Fibroblast of skin of left biceps (primary cell): ENCODE results near the gene ZNF672.
"Not testable (repeated sequence)": the region's sequence is repeated elsewhere in the genome, so short reads cannot be mapped to it uniquely, and the experiment has no call there.

Experiments
- DNase-seq, 2 experiments: peaks; one replicate each; pipeline ENCODE4 v3.0.0-alpha.2; 2013; ENCODE audit warnings: low read depth in 2 of 2

ZNF672 gene

DNA sequence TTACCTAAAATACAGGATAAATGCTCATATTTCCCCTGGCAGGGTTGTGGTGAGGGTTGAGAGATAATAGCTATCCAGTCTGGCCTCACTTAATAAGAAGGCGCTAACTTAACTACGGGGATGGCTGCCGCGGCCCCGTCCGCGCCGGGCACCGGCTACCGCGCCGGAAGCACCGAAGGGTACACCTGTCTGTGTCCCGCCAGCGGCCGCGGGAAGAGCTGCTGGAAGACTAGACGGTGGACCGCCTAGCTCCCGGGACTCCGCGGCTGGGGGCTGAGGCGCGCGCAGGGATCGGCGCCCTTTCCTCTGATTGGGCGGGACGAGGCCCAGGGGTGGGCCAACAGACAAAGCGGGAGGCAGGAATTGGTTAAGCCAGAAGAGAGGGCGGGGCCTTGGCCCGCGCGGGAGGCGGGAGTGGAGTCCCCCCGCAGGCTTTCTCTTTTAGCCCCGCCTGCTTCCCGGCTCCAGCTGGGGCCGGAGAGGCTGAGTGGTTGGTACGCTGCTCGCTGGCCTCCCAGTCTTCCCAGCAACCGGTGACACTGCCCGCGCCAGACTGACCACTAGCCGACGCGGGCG, at the start of gene ZNF672:
ZNF672 (plus strand) TSS at position 444 of the 576 bp plus-strand sequence. CDS start 9,051 bp downstream, outside the sequence.
- DNase-seq: peak; percentile 88 to 90

DNA sequence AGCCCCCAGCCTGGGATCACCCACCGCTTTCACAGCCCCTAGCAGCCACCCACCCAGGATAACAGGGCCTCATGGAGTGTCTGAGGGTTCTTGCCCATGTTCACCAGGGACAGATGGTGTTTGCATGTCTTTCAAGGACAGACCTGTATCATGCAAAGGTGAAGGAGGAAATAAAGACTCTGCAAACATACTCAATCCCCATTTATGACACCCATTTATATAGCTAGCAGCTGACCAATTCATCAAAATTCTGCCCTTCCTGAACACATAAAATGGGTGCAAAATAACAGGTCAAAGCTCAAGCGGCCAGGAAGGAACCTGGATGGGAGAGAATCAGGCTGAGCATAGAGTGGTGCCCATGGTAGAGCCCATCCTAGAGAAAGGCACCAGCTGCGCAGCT, 49.7 kb upstream of the ZNF672 start:
- no peak for DNase-seq

DNA sequence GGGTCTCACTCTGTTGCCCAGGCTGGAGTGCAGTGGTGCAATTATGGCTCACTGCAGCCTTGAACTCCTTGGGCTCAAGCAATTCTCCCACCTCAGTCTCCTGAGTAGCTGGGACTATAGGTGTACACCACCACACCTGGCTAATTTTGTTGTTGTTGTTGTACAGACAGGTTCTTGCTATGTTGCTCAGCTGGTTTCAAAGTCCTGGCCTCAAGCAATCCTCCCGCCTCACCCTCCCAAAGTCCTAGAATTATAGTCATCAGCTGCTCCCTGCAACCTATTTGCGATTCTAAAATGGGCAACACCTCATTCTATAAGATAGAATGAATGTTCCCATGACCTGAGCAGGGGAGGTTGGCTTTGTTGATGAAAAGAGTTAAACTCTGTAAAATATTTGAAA, 48.7 kb upstream of the ZNF672 start:
- not testable (repeated sequence) for DNase-seq

DNA sequence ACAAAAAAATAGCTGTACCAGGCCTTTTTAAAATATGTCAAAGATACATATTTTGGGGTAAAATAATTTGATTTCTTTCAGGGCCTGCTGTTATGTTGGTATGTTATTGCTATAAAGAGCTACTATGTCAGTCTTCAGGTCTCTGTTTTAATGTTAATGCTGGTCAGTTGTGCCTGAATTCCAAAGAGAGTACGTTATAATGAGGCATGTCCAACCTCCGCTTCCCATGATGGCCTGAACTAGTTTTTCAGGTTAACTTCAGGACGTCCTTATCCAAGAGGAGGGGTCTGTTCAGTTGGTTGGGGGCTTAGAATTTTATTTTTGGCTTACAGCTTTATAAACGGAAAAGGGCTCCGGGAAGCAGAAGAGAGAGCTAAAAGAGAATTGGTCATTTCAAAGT, 47.6 kb upstream of the ZNF672 start:
- no peak for DNase-seq

DNA sequence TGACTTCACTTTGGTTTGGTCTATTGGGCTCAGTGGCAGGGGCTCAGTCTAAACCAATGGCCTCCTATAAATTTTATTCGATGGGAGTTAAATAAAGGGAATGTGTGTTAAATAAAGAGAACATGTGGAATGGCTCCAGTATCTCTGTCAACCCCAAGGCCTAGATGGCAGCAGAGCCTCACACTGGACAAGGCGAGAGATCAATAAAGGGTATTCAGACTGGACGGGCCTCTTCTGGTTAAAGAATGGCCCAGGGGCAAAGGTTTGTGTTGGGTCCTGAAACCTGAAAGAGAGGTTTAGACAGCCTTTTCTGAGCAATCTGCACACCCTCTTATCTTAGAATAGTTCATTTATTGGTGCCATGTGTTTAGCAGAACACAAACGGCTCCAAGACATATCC, 47.0 kb upstream of the ZNF672 start:
- no peak for DNase-seq

DNA sequence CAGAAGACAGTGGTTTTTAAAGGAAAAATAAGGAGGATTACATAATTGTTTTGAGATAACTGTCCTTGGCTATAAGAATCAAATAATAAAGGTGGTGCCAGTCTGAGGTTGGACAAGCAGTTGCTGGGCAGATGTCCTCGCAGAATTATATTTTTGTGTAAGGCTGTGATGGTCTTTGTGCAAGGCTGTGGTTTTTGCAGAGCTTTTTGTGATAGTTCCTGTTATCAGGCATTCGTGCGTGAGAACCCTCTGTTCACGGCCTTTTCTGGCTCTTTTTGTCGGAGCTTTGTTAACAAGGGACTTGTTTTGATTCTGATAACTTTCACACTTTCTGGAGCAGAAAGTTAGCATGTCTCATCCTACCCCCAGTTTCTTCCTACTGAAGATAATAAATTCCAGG, 45.7 kb upstream of the ZNF672 start:
- DNase-seq: no peak

DNA sequence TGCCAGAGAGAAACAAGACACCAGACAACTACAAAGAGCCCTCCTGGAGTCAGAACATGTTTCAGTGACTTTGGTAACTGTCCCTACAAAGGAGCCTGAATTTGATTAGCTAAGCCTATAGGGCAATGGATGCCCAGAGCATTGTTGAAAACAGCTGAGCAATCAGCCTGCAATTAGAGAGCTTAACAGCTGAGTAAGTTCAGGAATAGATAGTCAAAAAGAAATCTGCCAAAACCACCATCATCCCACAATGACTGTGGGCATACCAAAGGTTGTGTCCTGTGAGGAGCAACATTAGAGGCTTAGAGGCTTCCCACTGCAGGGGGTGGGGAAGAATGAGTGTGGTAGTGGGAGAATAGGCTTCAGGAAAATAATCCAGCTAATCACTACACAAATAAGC, 44.4 kb upstream of the ZNF672 start:
- no peak for DNase-seq

DNA sequence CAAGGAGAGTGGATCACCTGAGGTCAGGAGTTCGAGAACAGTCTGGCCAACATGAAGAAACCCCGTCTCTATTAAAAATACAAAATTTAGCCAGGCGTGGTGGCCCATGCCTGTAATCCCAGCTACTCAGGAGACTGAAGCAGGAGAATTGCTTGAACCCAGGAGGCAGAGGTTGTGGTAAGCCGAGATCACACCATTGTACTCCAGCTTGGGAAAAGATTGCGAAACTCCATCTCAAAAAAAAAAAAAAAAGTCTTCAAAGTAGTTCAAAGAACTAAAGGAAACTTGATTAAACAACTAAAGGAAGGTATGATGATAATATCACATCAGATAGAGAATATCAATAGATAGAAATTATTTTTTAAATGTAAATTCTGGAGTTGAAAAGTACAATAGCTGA, 43.4 kb upstream of the ZNF672 start:
- DNase-seq: not testable (repeated sequence)

DNA sequence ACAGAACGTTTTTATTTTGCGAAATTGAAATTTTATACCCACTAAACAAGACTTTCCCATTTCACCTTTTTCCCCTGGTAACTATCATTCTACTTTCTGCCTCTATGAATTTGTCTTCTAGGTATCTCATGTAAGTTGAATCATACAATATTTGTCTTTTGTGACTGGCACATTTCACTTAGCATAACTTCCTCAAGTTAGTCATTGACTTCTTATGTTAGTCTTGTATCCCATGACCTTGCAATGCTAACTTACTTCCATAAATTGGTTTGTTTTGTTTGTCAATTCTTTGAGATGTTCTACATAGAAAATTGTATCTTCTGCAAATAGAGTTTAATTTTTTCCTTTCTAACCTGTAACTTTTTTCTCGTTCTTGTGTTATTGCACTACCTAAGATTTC, 39.2 kb upstream of the ZNF672 start:
- DNase-seq: no peak

DNA sequence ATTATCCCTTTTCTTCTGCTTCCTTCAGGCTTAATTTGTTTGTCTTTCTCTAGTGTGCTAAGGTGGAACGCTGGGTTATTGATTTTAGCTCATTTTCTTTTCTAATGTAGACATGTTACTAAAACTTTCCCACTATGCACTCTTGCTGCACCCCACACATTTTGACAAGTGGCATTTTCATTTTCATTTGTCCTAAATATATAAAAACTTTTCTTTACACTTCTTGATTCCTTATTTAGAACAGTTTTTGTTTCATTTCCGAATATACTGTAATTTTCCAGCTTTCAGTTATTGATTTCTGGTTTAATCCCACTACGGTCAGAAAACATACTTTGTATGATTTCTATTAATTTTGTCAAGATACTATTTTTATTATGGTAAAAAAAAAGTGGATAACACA, 37.6 kb upstream of the ZNF672 start:
- no peak for DNase-seq

DNA sequence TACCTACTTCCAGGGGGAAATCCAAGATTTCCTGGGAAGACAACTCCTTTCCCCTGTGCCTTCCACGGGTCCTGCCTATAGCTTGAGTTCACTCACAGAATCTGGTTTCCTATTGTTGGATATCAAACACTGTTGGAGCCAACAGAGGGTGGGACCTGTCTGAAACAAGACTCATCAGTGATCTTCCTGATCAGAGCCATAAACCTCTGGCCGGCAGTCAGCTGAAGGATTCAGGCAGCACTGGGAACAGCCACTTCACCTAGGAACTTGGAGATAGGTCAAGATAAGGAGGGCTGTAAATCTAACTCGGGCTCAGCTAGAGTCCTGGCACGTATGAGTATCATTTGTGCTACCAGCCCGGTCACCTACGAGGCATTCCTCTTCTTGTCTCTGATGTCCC, 35.6 kb upstream of the ZNF672 start:
- DNase-seq: no peak

DNA sequence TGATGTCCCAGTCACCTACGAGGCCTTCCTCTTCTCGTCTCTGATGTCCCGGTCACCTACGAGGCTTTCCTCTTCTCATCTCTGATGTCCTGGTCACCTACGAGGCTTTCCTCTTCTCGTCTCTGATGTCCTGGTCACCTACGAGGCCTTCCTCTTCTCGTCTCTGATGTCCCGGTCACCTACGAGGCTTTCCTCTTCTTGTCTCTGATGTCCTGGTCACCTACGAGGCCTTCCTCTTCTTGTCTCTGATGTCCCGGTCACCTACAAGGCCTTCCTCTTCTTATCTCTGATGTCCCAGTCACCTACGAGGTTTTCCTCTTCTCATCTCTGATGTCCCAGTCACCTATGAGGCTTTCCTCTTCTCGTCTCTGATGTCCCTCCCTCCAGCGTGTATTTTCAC, 34.5 kb upstream of the ZNF672 start:
- not testable (repeated sequence) for DNase-seq

DNA sequence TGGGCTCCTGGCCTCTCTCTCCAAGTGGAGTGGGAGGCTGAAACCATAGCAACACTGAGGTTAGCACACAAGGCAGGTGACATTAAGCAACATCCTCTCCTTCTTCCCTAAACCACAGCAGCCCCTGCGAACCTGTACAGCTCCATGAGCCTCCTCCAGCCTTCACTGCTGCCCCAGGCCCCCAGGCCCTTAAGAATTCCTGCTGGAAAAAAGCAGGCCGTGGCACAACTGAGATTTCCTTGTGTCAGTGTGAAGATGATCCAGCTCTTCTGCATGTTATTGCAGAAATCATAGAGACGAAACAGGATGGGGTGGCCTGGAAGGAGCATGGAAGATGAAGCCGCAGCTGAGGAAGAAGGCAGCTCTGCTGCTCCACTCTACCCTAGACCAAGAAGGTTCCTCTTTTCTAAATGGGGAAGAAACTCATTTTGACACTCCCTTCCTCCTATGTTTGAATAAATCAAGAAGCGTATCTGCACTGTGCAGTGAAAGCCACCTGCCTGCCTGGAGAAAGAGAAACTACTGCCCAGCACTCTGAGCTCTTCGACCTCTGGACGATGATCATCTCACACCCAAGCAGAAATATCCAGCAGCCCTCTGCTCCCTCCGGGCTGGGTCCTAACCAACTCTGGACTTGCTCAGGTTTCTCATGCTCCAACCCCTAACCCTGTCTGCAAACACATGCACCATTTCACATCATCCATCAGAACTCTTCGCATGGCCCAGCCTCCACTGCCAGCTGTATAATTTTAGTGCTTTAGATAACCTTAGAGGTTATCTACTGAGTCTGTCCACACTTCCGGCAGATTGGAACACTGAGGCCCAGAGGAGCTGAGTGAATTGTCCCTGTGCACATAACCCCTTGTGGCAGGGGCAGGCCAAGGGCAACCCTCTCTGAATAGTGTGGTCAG, 33.0 kb upstream of the ZNF672 start:
- DNase-seq: no peak

DNA sequence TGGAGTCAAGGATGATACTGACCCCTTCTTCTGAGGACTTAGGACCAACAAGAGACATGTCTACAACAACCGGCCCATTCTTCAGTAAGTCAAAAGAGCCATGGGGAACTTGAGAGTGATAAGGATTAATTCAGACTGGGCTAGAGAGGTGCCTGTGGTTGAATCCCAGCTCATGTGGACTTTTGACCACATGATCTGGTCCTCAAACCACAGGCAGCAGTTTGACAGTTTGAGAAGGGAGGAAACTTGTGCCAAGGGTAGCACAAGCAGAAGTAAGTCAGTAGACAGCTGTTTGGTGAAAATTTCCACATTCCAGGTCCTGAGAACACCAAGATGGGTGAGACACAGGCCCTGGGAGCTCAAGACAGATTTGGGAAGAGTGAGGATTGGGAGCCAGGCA, 32.1 kb upstream of the ZNF672 start:
- DNase-seq: no peak

DNA sequence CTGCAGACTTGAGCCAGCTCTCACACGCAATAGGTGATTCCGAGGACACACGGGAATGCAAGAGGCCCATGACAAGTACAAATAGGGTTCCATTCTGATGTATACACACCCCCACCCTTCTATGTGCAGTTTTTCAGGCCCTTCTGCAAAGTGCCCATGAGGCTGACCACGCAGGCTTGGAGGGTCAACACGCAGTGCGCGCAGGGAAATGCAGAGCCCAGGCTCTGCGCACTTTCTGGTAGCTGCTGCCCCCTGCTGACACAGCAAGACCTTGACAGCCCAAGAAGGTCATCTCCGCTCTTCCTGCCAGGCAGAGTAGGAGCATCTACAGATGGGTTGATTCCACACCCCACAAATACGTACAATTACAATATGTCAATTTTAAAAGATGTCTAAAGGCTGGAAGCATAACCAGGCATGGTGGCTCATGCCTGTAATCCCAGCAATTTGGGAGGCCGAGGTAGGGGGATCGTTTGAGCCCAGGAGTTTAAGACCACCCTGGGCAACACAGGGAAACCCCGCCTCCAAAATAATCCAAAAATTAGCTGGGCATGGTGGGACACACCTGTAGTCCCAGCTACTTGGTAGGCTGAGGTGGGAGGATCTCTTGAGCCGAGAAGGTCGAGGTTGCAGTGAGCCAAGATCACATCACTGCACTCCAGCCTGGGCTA, 30.8 kb upstream of the ZNF672 start:
- DNase-seq: no peak

DNA sequence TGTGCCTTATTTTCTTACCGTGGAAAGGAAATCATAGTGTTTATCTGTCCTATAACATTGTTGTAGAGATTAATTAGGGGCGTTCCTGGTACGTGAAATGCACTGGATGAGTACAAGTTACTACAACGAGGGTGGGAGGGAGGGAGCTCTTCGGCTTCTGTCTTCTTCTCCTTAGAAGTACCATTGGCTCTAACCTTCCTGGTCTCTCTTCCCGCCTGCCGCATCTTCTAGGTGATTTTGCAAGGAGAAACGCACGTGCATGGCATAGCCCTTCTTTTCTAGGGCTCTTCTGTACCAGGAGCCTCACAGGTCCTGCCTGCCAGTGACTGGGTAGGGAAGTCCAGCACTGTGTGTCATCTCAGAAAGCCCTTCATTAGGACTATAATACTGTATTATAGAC, 29.1 kb upstream of the ZNF672 start:
- no peak for DNase-seq

DNA sequence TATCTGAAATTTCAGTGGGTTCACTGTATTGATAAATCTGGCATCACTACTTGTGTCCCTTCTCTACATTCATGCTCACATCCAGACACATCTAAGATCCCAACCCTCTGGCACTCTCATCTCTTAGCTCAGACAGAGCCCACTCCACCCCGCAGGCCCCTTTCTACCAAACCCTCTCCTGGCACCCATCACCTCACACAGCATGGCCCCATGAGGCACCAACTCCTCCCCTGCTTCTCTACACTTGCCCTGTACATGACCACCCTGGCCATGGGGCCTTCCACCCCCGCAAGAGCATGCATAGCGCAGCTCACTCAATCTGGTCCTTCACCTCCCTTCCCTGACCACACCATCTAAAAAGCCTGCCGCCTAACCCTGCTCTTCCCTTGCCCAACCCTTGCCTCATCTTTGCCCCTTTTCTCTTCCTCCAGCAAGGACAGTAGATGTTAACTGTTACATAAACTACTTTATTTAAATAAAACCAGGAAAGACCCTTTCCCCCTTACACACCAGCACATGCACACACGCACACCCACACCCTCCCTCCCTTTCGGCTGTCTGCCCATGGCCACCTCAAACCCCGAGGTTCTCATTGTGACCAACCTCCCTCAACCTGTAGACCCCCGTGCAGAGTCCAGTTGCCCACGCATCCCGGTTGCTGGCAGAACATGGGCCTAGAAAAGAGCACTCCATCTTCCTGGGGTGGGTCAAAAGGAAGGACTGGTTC, 27.9 kb upstream of the ZNF672 start:
- DNase-seq: no peak

DNA sequence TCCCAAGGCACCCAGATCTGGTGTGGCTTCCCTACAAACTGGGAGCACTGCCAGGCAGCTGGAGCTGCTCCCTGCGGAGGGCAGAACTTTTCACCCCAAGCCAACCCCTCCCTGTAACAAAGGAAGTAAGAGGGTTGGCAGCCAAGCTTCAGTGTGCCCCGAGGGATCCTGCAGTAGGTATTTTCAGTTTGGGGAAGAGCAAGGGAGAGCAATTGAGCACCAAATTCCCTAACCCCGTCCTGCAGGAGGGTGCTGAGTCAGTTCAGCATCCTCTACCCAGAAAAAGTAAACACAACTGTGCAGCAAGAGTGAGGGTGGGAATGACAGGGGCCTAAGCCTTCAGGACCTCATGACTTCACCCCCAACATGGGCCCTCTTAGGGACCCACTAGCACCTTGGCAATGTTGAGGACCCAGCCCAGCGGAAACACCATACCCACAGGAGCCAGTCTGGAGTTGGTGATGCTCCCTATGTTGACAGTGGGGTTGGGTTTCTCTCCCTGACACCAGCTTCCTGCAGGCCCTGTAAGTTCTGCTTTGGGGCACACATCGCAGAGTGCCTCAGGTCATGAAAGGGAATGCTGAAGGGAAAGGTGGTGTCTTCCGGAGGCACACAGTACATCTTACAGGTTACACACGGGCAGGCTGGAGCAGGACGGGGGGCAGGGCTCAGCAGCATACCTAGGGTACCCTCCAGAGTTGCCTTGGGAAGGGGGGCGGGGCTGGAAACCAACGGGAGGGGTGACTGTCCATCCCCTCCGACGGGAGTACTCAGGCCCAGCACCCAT, 27.1 kb upstream of the ZNF672 start:
- no peak for DNase-seq

DNA sequence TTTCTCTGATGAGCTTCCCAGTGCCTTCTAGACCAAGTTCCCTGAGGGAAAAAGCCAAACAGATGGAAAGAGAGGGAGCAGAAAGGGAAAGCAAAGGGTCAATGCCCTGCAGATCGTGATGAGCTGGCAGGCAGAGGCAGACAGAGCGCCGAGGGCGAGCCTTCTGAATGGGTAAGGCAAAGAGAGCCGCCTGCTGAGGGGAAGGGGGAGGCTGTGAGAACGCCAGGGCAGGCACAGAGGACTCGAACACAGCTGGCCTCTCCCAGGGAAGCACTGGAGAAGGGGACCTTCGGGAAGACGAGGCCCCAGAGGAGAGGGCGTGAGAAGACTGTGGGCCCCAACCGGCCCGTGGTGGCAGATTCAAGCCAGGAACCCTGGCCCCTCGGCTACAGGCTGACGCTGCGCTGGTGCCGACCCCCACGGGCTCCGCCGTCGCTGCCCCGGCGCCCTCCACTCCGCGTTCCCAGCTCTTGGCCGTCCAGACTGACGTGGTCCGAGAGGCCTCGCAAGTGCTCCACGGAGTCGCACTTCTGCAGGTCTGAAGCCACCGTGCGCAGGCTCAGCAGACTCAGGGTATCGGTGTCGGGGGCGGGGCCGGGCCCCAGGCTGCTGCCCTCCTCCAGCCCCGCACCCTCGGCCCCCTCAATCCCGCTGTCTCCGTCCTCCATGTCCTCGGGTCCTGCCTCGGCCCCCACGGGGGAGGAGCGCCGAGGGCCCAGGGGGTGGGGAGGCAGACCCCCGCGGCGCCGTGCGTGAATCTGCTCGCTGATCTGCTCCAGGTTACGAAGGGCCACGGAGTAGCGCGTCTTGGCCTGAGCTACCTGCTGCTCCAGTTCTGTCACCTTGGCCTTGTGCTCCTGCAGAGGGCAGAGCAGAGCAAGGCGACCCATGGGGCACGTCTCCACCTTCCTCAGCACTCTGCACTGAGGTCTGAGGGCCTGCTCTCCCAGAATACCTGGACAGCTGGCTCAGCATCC, 26.2 kb upstream of the ZNF672 start:
- no peak for DNase-seq

DNA sequence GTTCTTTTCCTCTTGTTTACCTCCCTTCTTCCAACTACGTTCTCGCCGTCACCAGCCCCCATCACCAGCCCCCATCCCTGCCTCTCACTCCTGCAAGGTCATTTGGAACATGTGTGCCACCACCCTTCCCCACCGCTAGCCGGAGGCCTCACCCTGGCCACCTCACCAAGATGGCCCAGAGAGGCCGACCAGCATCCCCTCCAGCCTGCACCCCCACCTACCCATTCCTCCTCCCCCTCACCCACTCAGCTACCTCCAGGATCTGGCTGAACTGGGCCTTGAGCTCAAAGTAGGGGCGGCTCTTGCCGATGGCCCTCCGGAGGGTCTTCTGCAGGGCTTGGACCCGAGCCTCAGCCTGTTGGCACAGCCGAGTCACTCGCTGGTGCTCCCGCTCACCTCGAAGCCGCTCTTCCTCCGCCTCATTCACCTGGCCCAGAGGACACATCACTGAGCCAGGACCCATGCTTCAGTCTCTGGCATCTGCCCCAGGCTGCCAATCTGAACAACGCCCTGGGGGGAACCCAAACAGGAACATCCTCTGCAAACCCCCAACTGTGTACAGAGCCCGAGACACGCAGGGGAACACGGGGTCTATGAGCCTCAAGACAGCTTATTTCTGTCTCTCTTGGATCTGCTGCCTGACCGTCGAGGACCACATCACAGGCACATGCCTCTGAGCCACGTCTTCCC, 25.1 kb upstream of the ZNF672 start:
- DNase-seq: no peak
